ENCODE measurements around the gene CNTNAP5.

Gene CNTNAP5

GRCh38 chr2:124547700-124548099 is 522.6 kb downstream of the CNTNAP5 start:
- DNase-seq (ENCODE audit: low read depth in 2 of 2) = no peak

- no peak for DNase-seq (ENCODE audit: low read depth in 2 of 2)
Observed at GRCh38 chr2:124558277-124558905, 533.3 kb downstream of the CNTNAP5 start.

- no peak for DNase-seq (ENCODE audit: low read depth in 2 of 2)
Observed at GRCh38 chr2:124559236-124559635, 534.1 kb downstream of the CNTNAP5 start.

- no peak for DNase-seq (ENCODE audit: low read depth in 2 of 2)
Observed at GRCh38 chr2:124560592-124561112, 535.6 kb downstream of the CNTNAP5 start.

GRCh38 chr2:124561486-124561885 is 536.4 kb downstream of the CNTNAP5 start:
- DNase-seq (ENCODE audit: low read depth in 2 of 2) = no peak

- DNase-seq (ENCODE audit: low read depth in 2 of 2) = no peak
Observed at GRCh38 chr2:124563426-124563825, 538.3 kb downstream of the CNTNAP5 start.

GRCh38 chr2:124566518-124566970 is 541.5 kb downstream of the CNTNAP5 start:
- DNase-seq (ENCODE audit: low read depth in 2 of 2) = no peak

GRCh38 chr2:124570872-124571271 is 545.8 kb downstream of the CNTNAP5 start:
- DNase-seq (ENCODE audit: low read depth in 2 of 2) = no peak

GRCh38 chr2:124571836-124572235 is 546.7 kb downstream of the CNTNAP5 start:
- DNase-seq (ENCODE audit: low read depth in 2 of 2) = no peak

GRCh38 chr2:124572934-124573634 is 548.0 kb downstream of the CNTNAP5 start:
- DNase-seq (ENCODE audit: low read depth in 2 of 2) = no peak

GRCh38 chr2:124575497-124575896 is 550.4 kb downstream of the CNTNAP5 start:
- no peak for DNase-seq (ENCODE audit: low read depth in 2 of 2)

GRCh38 chr2:124580263-124580662 is 555.2 kb downstream of the CNTNAP5 start:
- DNase-seq (ENCODE audit: low read depth in 2 of 2) = no peak

- DNase-seq (ENCODE audit: low read depth in 2 of 2) = no peak
Observed at GRCh38 chr2:124582387-124582786, 557.3 kb downstream of the CNTNAP5 start.

GRCh38 chr2:124584615-124585014 is 559.5 kb downstream of the CNTNAP5 start:
- DNase-seq (ENCODE audit: low read depth in 2 of 2) = no peak

GRCh38 chr2:124585277-124585676 is 560.2 kb downstream of the CNTNAP5 start:
- DNase-seq (ENCODE audit: low read depth in 2 of 2) = no peak

- no peak for DNase-seq (ENCODE audit: low read depth in 2 of 2)
Observed at GRCh38 chr2:124586210-124586609, 561.1 kb downstream of the CNTNAP5 start.

- DNase-seq (ENCODE audit: low read depth in 2 of 2) = no peak
Observed at GRCh38 chr2:124586835-124587234, 561.7 kb downstream of the CNTNAP5 start.

GRCh38 chr2:124589971-124590370 is 564.9 kb downstream of the CNTNAP5 start:
- no peak for DNase-seq (ENCODE audit: low read depth in 2 of 2)

- DNase-seq (ENCODE audit: low read depth in 2 of 2) = no peak
Observed at GRCh38 chr2:124602759-124603158, 577.7 kb downstream of the CNTNAP5 start.

GRCh38 chr2:124604940-124605339 is 579.9 kb downstream of the CNTNAP5 start:
- DNase-seq (ENCODE audit: low read depth in 2 of 2) = no peak

- DNase-seq (ENCODE audit: low read depth in 2 of 2) = no peak
Observed at GRCh38 chr2:124607679-124608078, 582.6 kb downstream of the CNTNAP5 start.

- no peak for DNase-seq (ENCODE audit: low read depth in 2 of 2)
Observed at GRCh38 chr2:124609667-124610066, 584.6 kb downstream of the CNTNAP5 start.

GRCh38 chr2:124610141-124610540 is 585.1 kb downstream of the CNTNAP5 start:
- DNase-seq (ENCODE audit: low read depth in 2 of 2) = no peak
